Stimulated activated CD8-positive, alpha-beta memory T cell treated with anti-CD3 and anti-CD28 coated beads, Interleukin-2, amount 100 ng/mL, for 1 hour (primary cell): ENCODE measurements around the gene STXBP6.

Experiments used
- DNase-seq, 2 donors: peaks; one replicate each; pipeline ENCODE4 v3.0.0-alpha.2; 2020; ENCODE audit warnings: low read depth in 2 of 2

Gene STXBP6

GRCh38 chr14:25049568-25050268 lies at the start of gene STXBP6:
TSS of gene STXBP6 (minus strand) at chr14:25050147. CDS start at chr14:24974818, 75,329 bp downstream.
- no peak for DNase-seq

DNA sequence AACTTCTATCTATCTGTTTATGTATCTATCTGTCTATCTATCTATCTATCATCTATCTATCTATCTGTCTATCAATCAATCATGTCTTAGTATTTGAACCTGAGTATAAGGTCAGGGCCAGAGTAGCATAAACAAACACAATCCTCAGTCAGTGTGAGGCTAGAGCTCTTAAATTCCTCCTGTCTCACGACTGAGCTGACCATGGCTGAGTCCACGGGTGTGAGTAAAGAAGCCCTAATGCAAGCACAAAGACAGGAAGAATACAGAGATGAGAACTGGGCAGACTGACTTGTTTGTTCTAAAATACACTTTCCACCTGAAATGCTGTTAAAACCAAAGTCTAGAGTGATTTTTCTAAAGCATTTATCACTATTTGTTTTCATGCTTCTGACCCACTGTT lies 47.2 kb upstream of the STXBP6 start:
- DNase-seq = no peak

DNA sequence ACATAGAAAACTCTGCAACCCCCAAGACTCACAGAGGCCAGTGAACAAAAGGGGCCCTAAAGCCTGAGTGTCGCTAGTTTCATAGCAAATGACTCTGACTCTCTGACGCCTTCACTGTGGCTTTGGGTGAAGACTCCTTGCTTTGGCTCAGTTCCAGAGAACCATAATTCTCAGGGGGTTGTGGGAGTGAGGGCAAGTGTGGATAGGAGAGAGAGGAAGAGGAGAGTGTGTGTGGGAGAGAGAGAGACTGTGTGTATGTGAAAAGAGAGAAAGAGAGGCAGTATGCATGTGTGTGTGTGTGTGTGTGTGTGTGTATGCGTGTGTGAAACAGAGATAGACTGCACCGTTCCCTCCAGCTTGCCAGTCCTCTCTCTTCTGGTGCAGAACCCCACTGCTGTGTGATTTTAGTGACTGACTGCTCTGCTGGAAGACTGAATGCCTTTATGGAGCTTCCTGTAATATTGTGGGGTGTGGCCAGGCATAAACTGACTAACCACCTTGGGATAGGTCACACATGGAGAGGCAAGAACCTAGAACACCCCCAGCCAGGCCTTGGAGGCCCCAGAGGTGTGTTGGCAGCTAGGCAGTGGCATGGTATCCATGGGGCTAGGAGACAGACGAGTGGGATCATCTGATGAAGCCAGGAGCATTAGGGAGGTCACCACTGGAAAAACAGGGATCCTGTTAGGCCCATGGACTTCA lies 45.9 kb upstream of the STXBP6 start:
- no peak for DNase-seq

DNA sequence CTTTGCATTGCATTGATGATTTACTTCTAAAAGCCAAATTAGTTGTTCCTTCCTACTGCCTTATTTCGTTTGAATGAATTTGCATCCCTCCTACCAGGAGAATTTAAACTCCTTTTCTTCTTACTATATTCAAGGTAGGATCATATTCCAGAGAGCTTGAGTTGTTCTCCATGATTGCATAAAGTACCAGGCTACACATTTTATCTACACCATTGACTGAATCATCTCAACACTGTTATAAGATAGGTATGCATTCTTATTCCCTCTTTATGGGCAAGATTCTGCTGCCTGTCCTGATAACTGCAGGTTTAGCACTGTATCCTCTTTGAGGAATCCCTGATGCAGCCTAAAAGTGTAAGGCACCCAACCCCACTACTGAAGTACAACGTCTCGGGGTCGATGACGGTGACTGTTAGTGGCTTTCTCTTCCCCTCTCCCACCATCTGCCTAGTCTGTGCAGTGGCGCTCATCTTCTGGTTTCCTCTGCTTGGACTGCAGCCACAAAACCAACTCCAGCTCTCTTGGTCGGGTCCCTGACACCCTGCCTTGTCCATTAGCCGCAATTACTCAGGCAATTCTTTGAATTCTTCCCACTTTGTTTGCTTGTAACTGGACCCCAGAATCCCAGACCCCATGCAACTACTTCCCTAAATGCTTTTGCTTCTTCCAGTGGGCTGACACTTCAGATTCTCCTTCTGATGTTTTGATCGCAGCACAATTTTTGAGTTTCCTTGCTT lies 44.4 kb upstream of the STXBP6 start:
- DNase-seq = no peak

GRCh38 chr14:25092258-25092740 lies 42.4 kb upstream of the STXBP6 start:
- DNase-seq = no peak

- DNase-seq = no peak
These were observed 40.9 kb upstream of the STXBP6 start for GRCh38 chr14:25090716-25091454.

DNA sequence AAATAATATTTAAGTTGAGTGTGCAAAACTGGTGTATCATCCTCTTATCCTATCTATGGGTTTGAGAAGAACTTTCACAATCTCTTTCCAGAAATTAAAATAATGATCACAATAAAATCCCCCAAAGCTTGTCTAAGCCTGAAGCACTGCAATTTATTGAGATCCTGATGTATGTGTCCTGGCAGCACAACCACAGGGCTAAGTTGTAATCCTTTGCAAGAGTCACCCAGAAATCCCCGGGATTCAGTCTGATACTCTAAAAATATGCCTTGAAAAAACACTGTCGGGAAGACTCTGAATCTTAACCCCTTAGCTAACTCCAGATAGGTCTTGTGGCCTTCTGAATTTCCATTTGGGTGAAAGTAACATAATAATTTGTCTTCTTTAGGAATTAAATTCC lies 40.3 kb upstream of the STXBP6 start:
- no peak for DNase-seq

DNA sequence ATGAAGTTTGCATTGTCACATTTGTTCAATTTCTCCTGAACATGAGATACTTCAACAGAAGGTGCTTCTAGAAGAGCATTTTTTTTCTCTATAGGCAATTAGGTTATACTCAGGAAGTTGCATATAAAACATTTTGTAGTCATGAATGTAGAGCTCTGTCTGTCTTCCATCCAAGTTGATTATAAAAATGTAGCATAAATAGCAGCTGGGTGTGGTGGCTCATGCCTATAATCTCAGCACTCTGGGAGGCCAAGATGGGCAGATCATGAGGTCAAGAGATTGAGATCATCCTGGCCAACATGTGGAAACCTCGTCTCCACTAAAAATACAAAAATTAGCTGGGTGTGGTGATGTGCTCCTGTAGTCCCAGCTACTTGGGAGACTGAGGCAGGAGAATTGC lies 39.5 kb upstream of the STXBP6 start:
- no peak for DNase-seq

DNA sequence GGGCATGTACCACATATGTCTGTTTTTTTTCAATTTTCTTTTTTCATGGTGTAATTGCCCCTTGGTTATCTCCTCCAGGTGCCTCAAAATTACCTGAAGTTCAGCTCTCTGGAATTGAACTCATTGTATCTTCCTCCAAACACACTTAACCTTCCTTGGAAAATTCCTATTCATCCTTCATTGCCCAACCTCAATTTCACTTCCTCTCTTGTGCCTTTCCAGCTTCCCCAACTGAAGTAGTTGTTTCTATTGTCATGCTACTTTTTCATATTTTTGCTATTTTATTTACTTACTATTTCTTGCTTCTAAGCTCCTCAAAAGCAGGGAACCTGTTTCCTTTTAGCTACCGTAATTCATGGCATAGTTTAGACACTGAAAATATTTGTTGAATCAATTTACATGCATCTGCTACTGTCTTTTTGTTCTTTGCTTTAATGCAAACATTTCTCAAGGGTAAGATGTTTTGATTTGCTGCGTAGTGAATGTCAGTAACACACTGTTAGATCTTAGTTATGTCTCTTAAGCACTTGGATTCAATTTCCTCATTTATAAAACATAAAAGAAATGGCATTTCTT lies 37.0 kb upstream of the STXBP6 start:
- DNase-seq = no peak

GRCh38 chr14:25086081-25086480 lies 36.1 kb upstream of the STXBP6 start:
- DNase-seq = no peak

DNA sequence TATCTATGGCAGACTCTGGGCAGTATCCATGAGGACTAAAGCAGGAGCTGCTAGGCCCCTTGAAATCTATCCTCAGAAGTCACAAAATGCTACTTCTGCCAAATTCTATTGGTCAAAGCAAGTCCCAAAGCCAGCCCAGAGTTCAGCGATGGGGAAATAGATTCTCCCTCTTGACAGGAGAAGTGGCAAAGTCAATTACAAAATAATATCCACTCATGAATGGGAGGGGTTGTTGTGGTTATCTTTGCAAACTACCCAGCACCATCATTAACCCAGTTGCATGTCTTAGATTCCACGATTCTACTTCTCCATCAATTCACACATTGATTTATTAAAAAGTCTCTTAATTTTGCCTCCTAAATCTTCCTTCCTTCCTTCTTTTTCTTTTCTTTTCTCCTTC lies 30.7 kb upstream of the STXBP6 start:
- DNase-seq = no peak

- no peak for DNase-seq
These were observed 29.4 kb upstream of the STXBP6 start for GRCh38 chr14:25079311-25079710.

DNA sequence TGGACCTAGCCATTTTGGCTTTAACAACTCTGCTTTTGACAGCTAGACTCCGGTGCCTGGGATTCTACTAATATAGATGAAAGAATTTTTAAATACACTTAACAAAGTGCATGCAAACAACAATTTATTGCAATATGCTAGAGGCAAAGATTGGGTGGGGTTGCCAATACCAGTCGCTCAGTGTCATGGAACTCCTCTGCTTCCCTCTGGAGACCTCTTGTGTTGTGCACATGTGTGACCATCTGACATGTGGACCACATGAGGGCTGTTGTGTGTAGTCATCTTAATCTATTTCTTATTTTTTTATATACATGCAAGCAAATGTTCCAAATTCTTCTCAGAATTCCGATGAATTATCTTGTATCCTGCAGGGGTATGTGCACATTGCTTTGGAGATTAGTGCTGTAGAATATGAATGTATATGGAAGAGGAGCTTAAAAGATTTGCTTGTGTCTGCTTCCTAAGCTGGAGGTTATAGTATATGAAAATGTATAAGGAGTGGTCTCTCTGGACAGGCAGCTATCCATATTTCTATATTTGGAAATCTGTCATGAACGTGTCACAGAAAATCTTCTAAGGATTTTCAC lies 24.2 kb upstream of the STXBP6 start:
- no peak for DNase-seq

DNA sequence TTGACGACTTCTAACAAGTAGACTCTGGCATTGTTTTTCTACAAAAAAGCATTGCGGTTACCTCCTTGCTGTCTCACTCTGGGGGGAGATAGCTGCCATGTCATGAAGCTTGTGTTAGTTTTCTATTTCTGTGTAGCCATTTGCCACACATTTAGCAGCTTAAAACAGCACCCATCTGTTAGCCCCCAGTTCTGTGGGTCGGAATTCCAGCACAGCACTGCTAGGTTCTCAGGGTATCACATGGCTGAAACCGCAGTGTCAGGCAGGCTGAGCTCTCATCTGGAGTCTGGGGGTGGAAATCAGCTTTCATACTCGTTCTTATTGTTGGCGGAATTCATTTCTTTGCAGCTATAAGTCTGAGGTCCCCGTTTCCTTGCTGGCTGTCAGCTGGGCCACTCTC lies 19.9 kb upstream of the STXBP6 start:
- DNase-seq = no peak

- no peak for DNase-seq
These were observed 17.7 kb upstream of the STXBP6 start for GRCh38 chr14:25067600-25067999.

DNA sequence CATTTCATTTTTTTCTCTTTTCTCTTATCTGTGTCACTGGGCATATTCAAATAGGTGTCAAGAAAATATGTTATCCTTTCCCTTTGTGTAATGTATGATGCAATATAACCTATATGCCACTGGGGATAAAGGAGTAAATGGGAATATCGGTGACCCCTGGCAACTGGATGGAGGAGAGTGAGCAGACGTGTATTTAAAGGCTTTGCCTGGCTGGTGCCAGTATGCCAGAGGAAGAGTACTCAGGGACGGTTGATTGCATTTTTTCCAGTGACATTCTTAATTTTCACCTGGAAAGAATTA lies 12.0 kb upstream of the STXBP6 start:
- no peak for DNase-seq

DNA sequence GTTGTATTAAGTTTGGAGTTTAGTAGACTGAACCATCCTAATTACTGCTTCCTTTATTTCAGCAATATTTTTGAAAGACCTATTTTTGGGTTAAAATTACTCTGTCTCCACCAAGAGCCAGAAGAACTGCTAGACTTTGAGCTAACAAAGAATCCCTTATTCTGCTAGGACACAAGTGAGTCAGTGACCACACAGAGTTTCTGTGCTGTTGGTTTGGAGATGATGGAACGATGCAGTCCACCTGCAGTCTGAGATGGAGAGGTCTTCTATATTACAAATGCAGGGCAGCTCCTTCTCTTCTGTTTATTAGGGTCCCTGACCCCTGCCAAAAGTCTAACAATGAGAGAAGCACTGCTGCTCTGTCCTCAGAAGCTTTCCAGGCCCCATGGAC lies 6.7 kb upstream of the STXBP6 start:
- DNase-seq = no peak

DNA sequence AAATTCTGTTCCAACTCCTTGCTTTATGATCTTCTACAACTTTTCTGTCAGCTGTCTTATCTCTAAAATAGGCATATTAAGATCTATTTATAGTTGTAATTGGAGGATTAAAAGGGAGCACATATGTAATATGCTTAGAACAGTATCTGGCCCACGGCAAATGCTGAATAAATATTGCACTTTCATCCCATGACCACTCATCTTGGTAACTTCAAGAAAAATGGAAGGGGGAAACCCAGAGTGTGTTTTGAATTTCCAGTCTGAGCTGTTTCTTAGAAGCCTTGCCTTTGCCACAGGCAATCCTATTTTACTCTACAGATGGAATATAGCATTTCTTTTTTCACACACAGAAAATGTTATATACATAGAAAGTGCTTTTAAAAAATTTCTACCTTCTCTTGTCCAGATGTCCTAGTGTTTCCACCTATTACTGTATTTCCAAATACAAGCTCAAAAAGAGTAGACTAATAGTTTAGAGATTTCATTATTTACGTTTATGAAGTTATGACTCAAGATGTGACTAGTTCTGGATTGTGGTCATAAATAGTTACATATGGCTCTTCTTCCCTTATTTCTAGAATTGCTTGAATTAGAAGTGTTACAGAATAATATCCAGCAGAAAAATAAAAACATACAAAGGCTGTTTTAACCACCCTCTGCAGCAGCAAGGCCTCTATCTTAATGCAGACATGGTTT lies 6.2 kb upstream of the STXBP6 start:
- no peak for DNase-seq

DNA sequence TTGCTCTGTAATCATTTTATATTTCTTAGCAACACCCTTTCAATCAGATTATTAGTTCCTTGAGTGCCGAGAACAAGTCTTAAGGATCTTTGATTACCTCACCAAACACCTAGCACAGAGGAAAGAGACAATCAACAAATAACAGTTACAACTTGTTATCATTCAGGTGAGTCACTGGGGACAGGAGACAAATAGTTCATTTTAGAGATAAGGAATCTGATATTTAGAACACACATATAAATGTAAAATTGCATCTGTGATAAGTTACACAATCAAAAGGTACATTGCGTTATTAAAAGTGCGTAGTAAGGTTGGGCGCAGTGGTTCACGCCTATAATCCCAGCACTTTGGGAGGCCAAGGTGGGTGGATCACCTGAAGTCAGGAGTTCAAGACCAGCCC lies 5.1 kb upstream of the STXBP6 start:
- no peak for DNase-seq

DNA sequence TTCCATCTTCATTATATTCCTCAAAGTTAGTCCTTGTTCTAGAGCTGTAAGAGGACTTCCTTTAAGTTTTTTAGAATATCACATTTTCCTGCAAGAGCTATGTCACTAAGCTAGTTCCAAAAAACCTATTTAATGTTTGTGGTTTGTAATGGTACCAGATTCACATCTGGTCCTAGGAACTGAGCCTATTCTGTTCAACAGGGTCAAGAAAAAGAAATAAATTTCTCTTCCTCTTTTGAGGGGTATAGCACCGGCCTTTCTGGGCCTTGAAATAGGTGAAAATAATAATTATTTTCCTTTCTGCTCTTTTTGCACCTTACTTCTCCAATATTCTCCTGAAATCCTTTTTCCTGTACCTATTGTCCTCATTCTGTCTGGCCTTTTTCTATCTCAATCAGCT lies 3.6 kb upstream of the STXBP6 start:
- DNase-seq = no peak

GRCh38 chr14:25052921-25053320 lies 3.0 kb upstream of the STXBP6 start:
- DNase-seq = no peak
